ENCODE measurements around the gene MYZAP.

DNA sequence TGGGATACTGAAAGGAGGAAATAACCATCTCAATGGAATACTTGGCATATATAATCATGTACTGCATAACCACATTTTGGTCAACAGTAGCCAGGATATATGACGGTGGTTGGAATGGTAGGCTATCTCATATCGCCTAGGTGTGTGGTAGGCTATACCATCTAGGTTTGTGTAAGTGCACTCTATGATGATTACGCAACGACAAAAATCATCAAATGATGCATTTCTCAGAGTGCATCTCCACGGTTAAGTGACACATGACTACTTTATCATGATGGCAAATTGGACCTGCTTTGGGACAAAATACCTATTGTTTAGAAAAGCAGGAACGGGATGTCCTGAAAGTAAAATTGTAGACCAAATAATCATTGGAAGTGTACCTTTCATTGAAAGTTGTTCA is 2.8 kb downstream of the MYZAP start:
- TF ChIP-seq KAT2B (IDR thresholded peaks at IDR 0.05; ENCODE audit: low read depth, low read length) (no peak), KDM1A (IDR thresholded peaks at IDR 0.05) (no peak), LEF1 (IDR thresholded peaks at IDR 0.05) (no peak), SMARCE1 (IDR thresholded peaks at IDR 0.05) (no peak), ELF1 (tag; IDR thresholded peaks at IDR 0.05) (no peak), ZBTB8A (IDR thresholded peaks at IDR 0.05; ENCODE audit: partially characterized antibody) (no peak), CHD4 (IDR thresholded peaks at IDR 0.05; ENCODE audit: insufficient read depth, insufficient replicate concordance, low read depth, low read length, poor library complexity, severe bottlenecking) (no peak)
- TF ChIP-seq, protein P1, sequence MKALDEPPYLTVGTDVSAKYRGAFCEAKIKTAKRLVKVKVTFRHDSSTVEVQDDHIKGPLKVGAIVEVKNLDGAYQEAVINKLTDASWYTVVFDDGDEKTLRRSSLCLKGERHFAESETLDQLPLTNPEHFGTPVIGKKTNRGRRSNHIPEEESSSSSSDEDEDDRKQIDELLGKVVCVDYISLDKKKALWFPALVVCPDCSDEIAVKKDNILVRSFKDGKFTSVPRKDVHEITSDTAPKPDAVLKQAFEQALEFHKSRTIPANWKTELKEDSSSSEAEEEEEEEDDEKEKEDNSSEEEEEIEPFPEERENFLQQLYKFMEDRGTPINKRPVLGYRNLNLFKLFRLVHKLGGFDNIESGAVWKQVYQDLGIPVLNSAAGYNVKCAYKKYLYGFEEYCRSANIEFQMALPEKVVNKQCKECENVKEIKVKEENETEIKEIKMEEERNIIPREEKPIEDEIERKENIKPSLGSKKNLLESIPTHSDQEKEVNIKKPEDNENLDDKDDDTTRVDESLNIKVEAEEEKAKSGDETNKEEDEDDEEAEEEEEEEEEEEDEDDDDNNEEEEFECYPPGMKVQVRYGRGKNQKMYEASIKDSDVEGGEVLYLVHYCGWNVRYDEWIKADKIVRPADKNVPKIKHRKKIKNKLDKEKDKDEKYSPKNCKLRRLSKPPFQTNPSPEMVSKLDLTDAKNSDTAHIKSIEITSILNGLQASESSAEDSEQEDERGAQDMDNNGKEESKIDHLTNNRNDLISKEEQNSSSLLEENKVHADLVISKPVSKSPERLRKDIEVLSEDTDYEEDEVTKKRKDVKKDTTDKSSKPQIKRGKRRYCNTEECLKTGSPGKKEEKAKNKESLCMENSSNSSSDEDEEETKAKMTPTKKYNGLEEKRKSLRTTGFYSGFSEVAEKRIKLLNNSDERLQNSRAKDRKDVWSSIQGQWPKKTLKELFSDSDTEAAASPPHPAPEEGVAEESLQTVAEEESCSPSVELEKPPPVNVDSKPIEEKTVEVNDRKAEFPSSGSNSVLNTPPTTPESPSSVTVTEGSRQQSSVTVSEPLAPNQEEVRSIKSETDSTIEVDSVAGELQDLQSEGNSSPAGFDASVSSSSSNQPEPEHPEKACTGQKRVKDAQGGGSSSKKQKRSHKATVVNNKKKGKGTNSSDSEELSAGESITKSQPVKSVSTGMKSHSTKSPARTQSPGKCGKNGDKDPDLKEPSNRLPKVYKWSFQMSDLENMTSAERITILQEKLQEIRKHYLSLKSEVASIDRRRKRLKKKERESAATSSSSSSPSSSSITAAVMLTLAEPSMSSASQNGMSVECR (CRISPR knock-in tag; IDR thresholded peaks at IDR 0.05), result no peak
- TF ChIP-seq, protein P2, sequence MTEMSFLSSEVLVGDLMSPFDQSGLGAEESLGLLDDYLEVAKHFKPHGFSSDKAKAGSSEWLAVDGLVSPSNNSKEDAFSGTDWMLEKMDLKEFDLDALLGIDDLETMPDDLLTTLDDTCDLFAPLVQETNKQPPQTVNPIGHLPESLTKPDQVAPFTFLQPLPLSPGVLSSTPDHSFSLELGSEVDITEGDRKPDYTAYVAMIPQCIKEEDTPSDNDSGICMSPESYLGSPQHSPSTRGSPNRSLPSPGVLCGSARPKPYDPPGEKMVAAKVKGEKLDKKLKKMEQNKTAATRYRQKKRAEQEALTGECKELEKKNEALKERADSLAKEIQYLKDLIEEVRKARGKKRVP (CRISPR knock-in tag; IDR thresholded peaks at IDR 0.05), result no peak
- TF ChIP-seq, protein P3, sequence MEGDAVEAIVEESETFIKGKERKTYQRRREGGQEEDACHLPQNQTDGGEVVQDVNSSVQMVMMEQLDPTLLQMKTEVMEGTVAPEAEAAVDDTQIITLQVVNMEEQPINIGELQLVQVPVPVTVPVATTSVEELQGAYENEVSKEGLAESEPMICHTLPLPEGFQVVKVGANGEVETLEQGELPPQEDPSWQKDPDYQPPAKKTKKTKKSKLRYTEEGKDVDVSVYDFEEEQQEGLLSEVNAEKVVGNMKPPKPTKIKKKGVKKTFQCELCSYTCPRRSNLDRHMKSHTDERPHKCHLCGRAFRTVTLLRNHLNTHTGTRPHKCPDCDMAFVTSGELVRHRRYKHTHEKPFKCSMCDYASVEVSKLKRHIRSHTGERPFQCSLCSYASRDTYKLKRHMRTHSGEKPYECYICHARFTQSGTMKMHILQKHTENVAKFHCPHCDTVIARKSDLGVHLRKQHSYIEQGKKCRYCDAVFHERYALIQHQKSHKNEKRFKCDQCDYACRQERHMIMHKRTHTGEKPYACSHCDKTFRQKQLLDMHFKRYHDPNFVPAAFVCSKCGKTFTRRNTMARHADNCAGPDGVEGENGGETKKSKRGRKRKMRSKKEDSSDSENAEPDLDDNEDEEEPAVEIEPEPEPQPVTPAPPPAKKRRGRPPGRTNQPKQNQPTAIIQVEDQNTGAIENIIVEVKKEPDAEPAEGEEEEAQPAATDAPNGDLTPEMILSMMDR (IDR thresholded peaks at IDR 0.05 in 2 of 3, conservative IDR thresholded peaks at IDR 0.05 in 1 of 3; ENCODE audit: insufficient read depth in 2 of 3, low read depth in 1 of 3, low read length in 3 of 3), result no peak
- TF ChIP-seq, protein P4, sequence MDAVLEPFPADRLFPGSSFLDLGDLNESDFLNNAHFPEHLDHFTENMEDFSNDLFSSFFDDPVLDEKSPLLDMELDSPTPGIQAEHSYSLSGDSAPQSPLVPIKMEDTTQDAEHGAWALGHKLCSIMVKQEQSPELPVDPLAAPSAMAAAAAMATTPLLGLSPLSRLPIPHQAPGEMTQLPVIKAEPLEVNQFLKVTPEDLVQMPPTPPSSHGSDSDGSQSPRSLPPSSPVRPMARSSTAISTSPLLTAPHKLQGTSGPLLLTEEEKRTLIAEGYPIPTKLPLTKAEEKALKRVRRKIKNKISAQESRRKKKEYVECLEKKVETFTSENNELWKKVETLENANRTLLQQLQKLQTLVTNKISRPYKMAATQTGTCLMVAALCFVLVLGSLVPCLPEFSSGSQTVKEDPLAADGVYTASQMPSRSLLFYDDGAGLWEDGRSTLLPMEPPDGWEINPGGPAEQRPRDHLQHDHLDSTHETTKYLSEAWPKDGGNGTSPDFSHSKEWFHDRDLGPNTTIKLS (IDR thresholded peaks at IDR 0.05; ENCODE audit: borderline replicate concordance, low read depth), result no peak
- TF ChIP-seq, protein P5, sequence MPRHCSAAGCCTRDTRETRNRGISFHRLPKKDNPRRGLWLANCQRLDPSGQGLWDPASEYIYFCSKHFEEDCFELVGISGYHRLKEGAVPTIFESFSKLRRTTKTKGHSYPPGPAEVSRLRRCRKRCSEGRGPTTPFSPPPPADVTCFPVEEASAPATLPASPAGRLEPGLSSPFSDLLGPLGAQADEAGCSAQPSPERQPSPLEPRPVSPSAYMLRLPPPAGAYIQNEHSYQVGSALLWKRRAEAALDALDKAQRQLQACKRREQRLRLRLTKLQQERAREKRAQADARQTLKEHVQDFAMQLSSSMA (CRISPR knock-in tag; IDR thresholded peaks at IDR 0.05), result no peak
